Fibroblast of lung (primary cell): Measurements from ENCODE around the gene PTK7.

Source experiments
- CTCF ChIP-seq, 2 donors: IDR thresholded peaks in 1 of 2; conservative IDR thresholded peaks in 1 of 2; 1 replicate in 1 of 2; 2 replicates in 1 of 2; pipeline ENCODE4 v1.5.1; 2011 to 2012; ENCODE audit warnings: low read length in 2 of 2, control low read depth in 1 of 2, inconsistent platforms in 1 of 2, low read depth in 1 of 2, mild to moderate bottlenecking in 1 of 2
- EZH2 ChIP-seq: IDR thresholded peaks from 2 replicates; pipeline ENCODE4 v1.5.1; 2012; ENCODE audit warnings: low read length, control low read depth, mild to moderate bottlenecking; ENCODE audit errors: missing control alignments

DNA sequence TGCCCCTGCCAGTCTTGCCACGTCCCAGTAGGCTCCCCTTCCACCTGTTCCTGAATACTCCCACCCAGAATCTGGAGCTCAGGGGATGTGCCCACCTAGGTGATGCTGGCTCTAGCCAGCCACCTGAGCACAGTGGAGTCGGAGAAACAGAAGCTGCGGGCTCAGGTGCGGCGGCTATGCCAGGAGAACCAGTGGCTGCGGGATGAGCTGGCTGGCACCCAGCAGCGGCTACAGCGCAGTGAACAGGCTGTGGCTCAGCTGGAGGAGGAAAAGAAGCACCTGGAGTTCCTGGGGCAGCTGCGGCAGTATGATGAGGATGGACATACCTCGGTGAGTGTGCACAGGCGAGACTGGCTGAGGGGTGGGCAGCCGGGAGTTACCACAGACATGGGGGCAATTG, 13.3 kb upstream of the PTK7 start:
- TF ChIP-seq CTCF (conservative IDR thresholded peaks at IDR 0.05 in 1 of 2, IDR thresholded peaks at IDR 0.05 in 1 of 2; ENCODE audit: low read depth in 1 of 2, low read length in 2 of 2) (no peak), EZH2 (no peak)
